ENCODE data around the gene RC3H2.

RC3H2 gene

DNA sequence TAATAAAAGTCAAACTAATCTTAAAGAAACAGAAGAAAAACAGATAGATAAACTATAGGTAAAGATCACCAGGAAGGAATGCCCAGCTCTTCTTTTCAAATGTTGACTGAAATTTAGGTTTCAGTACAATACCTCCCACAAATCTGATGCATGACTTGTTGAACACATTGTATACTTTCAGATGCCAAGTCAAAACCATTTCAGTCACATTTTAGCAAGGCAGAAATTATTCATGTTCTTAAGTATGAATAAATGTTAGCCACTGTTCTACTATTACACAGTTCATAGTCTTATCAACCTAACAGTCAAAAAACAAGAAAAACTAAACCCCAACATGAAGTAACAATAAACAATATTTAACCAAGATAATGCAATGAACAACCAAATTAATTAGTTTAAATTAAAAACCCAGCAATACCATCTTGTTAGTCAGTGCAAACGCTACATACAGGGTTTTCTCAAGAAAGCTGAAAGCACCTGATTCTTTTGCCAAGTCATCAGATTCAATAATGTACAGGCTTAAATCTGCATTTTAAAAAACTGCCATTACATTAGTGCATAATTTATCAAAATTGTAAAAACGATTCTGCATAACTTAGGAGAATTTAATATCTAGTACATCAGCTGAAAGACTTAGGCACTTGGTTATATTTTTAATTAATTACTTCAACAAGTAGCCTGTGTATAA is 56.8 kb downstream of the RC3H2 start:
- Histone ChIP-seq H3K4me2 (ENCODE audit: insufficient read depth, low read length) (no peak overlapping the region), H3K27ac (ENCODE audit: low read length) (no peak overlapping the region)

GRCh38 chr9:122846371-122846940 is 58.7 kb downstream of the RC3H2 start:
- Histone ChIP-seq H3K4me1 (ENCODE audit: insufficient read depth, low read length) (no peaks in the 10 kb centered on the region), H3K4me3 (ENCODE audit: low read depth in 1 of 2, low read length in 2 of 2) (no peak overlapping the region), H3K27ac (ENCODE audit: low read length) (no peak overlapping the region), H3K36me3 (ENCODE audit: insufficient read depth, low read length) (peaks cover 36% of the 10 kb centered on the region), H3K9me3 (ENCODE audit: insufficient read depth, low read length, severe bottlenecking) (no peaks in the 10 kb centered on the region), H3K27me3 (ENCODE audit: insufficient read depth, low read length, poor library complexity) (no peaks in the 10 kb centered on the region), H3K9ac (ENCODE audit: low read depth, low read length) (no peak overlapping the region), H3K4me2 (ENCODE audit: insufficient read depth, low read length) (no peak overlapping the region), H4K20me1 (ENCODE audit: insufficient read depth, low read length) (no peaks in the 10 kb centered on the region), H2AFZ (ENCODE audit: low read depth, low read length) (no peak overlapping the region), H3K79me2 (ENCODE audit: insufficient read depth, low read length) (no peaks in the 10 kb centered on the region)
- DNase-seq (no peak), ATAC-seq (ENCODE audit: insufficient read depth, low read depth) (no peak)
- no peak for TF ChIP-seq CTCF (IDR thresholded peaks at IDR 0.05; ENCODE audit: borderline replicate concordance, extremely low read depth, low read length, poor library complexity, severe bottlenecking)

More for the DNA sequence above, 56.8 kb downstream of the RC3H2 start:
- no peak overlapping the region for H2AFZ ChIP-seq (ENCODE audit: low read depth, low read length)
- H3K27me3 ChIP-seq (ENCODE audit: insufficient read depth, low read length, poor library complexity) = no peaks in the 10 kb centered on the region
- no peak overlapping the region for H3K4me3 ChIP-seq (ENCODE audit: low read depth in 1 of 2, low read length in 2 of 2)
- H3K9me3 ChIP-seq (ENCODE audit: insufficient read depth, low read length, severe bottlenecking) = no peaks in the 10 kb centered on the region
- no peak overlapping the region for H3K9ac ChIP-seq (ENCODE audit: low read depth, low read length)
- peaks cover 38% of the 10 kb centered on the region for H3K36me3 ChIP-seq (ENCODE audit: insufficient read depth, low read length)
- no peaks in the 10 kb centered on the region for H4K20me1 ChIP-seq (ENCODE audit: insufficient read depth, low read length)
- no peaks in the 10 kb centered on the region for H3K4me1 ChIP-seq (ENCODE audit: insufficient read depth, low read length)
- H3K79me2 ChIP-seq (ENCODE audit: insufficient read depth, low read length) = no peaks in the 10 kb centered on the region
- no peak for TF ChIP-seq EZH2 (IDR thresholded peaks at IDR 0.05; ENCODE audit: borderline replicate concordance, low read depth, low read length, severe bottlenecking)
- TF ChIP-seq CTCF (IDR thresholded peaks at IDR 0.05; ENCODE audit: borderline replicate concordance, extremely low read depth, low read length, poor library complexity, severe bottlenecking) = no peak
- ATAC-seq (ENCODE audit: insufficient read depth, low read depth) (no peak), DNase-seq (no peak)

GRCh38 chr9:122845116-122845515 is 60.0 kb downstream of the RC3H2 start:
- no peaks in the 10 kb centered on the region for H3K9me3 ChIP-seq (ENCODE audit: insufficient read depth, low read length, severe bottlenecking)
- no peak for ATAC-seq (ENCODE audit: insufficient read depth, low read depth)
- no peak overlapping the region for H2AFZ ChIP-seq (ENCODE audit: low read depth, low read length)

More at GRCh38 chr9:122845116-122845515, 60.0 kb downstream of the RC3H2 start:
- Histone ChIP-seq H3K4me3 (ENCODE audit: low read depth in 1 of 2, low read length in 2 of 2) (no peak overlapping the region), H3K4me2 (ENCODE audit: insufficient read depth, low read length) (no peak overlapping the region), H3K79me2 (ENCODE audit: insufficient read depth, low read length) (no peaks in the 10 kb centered on the region), H3K27ac (ENCODE audit: low read length) (no peak overlapping the region), H3K27me3 (ENCODE audit: insufficient read depth, low read length, poor library complexity) (no peaks in the 10 kb centered on the region), H3K36me3 (ENCODE audit: insufficient read depth, low read length) (peaks cover 26% of the 10 kb centered on the region; the same call in 1 of the 2 replicates), H4K20me1 (ENCODE audit: insufficient read depth, low read length) (no peaks in the 10 kb centered on the region), H3K4me1 (ENCODE audit: insufficient read depth, low read length) (no peaks in the 10 kb centered on the region), H3K9ac (ENCODE audit: low read depth, low read length) (no peak overlapping the region)
- no peak for TF ChIP-seq CTCF (IDR thresholded peaks at IDR 0.05; ENCODE audit: borderline replicate concordance, extremely low read depth, low read length, poor library complexity, severe bottlenecking)
- TF ChIP-seq EZH2 (IDR thresholded peaks at IDR 0.05; ENCODE audit: borderline replicate concordance, low read depth, low read length, severe bottlenecking) = no peak
- no peak for DNase-seq

Data from DND-41 (cell line).